HCT116 (cell line): ENCODE data around the gene EFL1. TPM values are rescaled to one million over a fixed set of nuclear protein-coding genes. Genes with fewer than 3 reads are reported as not detected.

Source experiments
- ATAC-seq: fragments of 200-7000 bp; cut with Tn5 transposase; 2 replicates; pipeline ENCODE4 v1.9.1; 2020; ENCODE audit warnings: mild to moderate bottlenecking, moderate library complexity
- BruUV-seq: library from RNA; stranded (reverse); fragments of 400-500 nt; replicated peaks from 2 replicates; lab custom pipeline; 2021; lab: Mats Ljungman, UMichigan
- CTCF ChIA-PET: fragments of 300-600 bp; sonication (Branson Sonifier 250); formaldehyde crosslinking; loops from one replicate; lab custom pipeline; 2021; ENCODE audit warnings: antibody characterized with exemption; lab: Charles Lee
- POLR2A ChIA-PET: fragments of 300-600, 350-600 bp; sonication (Branson Sonifier 250); formaldehyde crosslinking; loops from one replicate; lab custom pipeline; 2021; ENCODE audit warnings: antibody characterized with exemption; lab: Charles Lee
- RAD21 ChIA-PET, 2 experiments: fragments of 300-600 bp; sonication (Branson Sonifier 250); formaldehyde crosslinking; loops; one replicate each; lab custom pipeline; 2023; ENCODE audit warnings: low total read pairs in 2 of 2; ENCODE audit not compliant: uncharacterized antibody in 2 of 2, unreplicated experiment in 2 of 2, low non-redundant PET in 1 of 2; lab: Charles Lee
- DNase-seq: peaks from one replicate; pipeline ENCODE4 v3.0.0-alpha.2; 2010; ENCODE audit warnings: low read depth, low spot score
- H2AFZ ChIP-seq: fragments of 200-600 bp; shearing (Covaris generic), sonication (generic); 2 replicates; pipeline ENCODE4 v1.6.1; 2017; ENCODE audit warnings: low read depth, mixed run types, mixed read lengths, antibody characterized with exemption, low read length; ENCODE audit not compliant: poor library complexity, severe bottlenecking
- H3K27ac ChIP-seq: 2 replicates; pipeline ENCODE4 v1.5.1; 2012; ENCODE audit warnings: low read depth, low read length
- H3K27me3 ChIP-seq: fragments of 200-600 bp; sonication (generic); 2 replicates; pipeline ENCODE4 v1.6.1; 2016; ENCODE audit warnings: mixed run types, low read length, mixed read lengths; ENCODE audit not compliant: insufficient read depth
- H3K36me3 ChIP-seq, 2 experiments: fragments of 200-500 bp in 1 of 2; fragments of 200-600 bp in 1 of 2; sonication (Bioruptor generic) in 1 of 2; sonication (generic) in 1 of 2; 2 replicates each; pipeline versions ENCODE4 v1.5.1 to v1.6.1; 2014 to 2016; ENCODE audit warnings: low read length in 2 of 2, inconsistent platforms in 1 of 2, mixed read lengths in 1 of 2, mixed run types in 1 of 2; ENCODE audit not compliant: insufficient read depth in 2 of 2, control insufficient read depth in 1 of 2
- H3K4me1 ChIP-seq, 2 experiments: fragments of 200-600 bp in 1 of 2; sonication (generic) in 1 of 2; 2 replicates each; pipeline versions ENCODE4 v1.5.1 to v1.6.1; 2012 to 2017; ENCODE audit warnings: low read length in 2 of 2, inconsistent platforms in 1 of 2, mild to moderate bottlenecking in 1 of 2, mixed read lengths in 1 of 2, mixed run types in 1 of 2, moderate library complexity in 1 of 2; ENCODE audit not compliant: insufficient read depth in 2 of 2, control insufficient read depth in 1 of 2
- H3K4me2 ChIP-seq: fragments of 200-600 bp; sonication (generic); 2 replicates; pipeline ENCODE4 v1.6.1; 2017; ENCODE audit warnings: mixed run types, low read length, mixed read lengths
- H3K4me3 ChIP-seq, 2 experiments: fragments of 200-600 bp in 1 of 2; sonication (generic) in 1 of 2; replicated peaks in 1 of 2; 2 replicates each; pipeline ENCODE4 v1.5.1; 2011 to 2016; ENCODE audit warnings: low read length in 2 of 2, control low read depth in 1 of 2, low read depth in 1 of 2, mild to moderate bottlenecking in 1 of 2, mixed read lengths in 1 of 2, mixed run types in 1 of 2
- H3K79me2 ChIP-seq: fragments of 200-600 bp; sonication (generic); 2 replicates; pipeline ENCODE4 v1.6.1; 2017; ENCODE audit warnings: mild to moderate bottlenecking, mixed run types, low read length, moderate library complexity, mixed read lengths; ENCODE audit not compliant: insufficient read depth
- H3K9ac ChIP-seq: fragments of 200-600 bp; sonication (generic); 2 replicates; pipeline ENCODE4 v1.6.1; 2016; ENCODE audit warnings: low read length, mixed read lengths
- H3K9me2 ChIP-seq: fragments of 200-600 bp; sonication (generic), shearing (Covaris generic); 2 replicates; pipeline ENCODE4 v1.6.1; 2017; ENCODE audit warnings: mixed run types, mild to moderate bottlenecking, moderate library complexity; ENCODE audit not compliant: insufficient read depth
- H3K9me3 ChIP-seq, 2 experiments: fragments of 200-500 bp in 1 of 2; fragments of 200-600 bp in 1 of 2; sonication (Bioruptor generic) in 1 of 2; sonication (generic) in 1 of 2; 2 replicates each; pipeline ENCODE4 v1.6.1; 2014 to 2017; ENCODE audit warnings: low read length in 2 of 2, mixed read lengths in 2 of 2, inconsistent platforms in 1 of 2, low read depth in 1 of 2, mild to moderate bottlenecking in 1 of 2, mixed run types in 1 of 2, moderate library complexity in 1 of 2; ENCODE audit not compliant: control insufficient read depth in 1 of 2, insufficient read depth in 1 of 2
- H4K20me1 ChIP-seq: fragments of 200-600 bp; sonication (generic), shearing (Covaris generic); 2 replicates; pipeline ENCODE4 v1.6.1; 2017; ENCODE audit warnings: mixed run types, mild to moderate bottlenecking, moderate library complexity; ENCODE audit not compliant: insufficient read depth
- EGR1 ChIP-seq: IDR thresholded peaks from 2 replicates; pipeline ENCODE4 v1.6.1; 2012; ENCODE audit warnings: low read depth
- EZH2 ChIP-seq: fragments of 200-600 bp; sonication (generic); IDR thresholded peaks from 2 replicates; pipeline ENCODE4 v1.6.1; 2017; ENCODE audit warnings: antibody characterized with exemption, mixed run types
- EZH2phosphoT487 ChIP-seq: fragments of 200-600 bp; IDR thresholded peaks from 2 replicates; pipeline ENCODE4 v1.6.1; 2018; ENCODE audit warnings: antibody characterized with exemption, borderline replicate concordance
- JUND ChIP-seq: IDR thresholded peaks from 2 replicates; pipeline ENCODE4 v1.6.1; 2012
- POLR2A ChIP-seq: IDR thresholded peaks from 2 replicates; pipeline ENCODE4 v1.7.0; 2011; ENCODE audit warnings: borderline replicate concordance; ENCODE audit not compliant: insufficient read depth, insufficient read length; ENCODE audit errors: extremely low read depth
- POLR2AphosphoS5 ChIP-seq: IDR thresholded peaks from 2 replicates; pipeline ENCODE4 v1.6.1; 2011; ENCODE audit warnings: mild to moderate bottlenecking, low read depth, low read length, moderate library complexity
- RAD21 ChIP-seq: IDR thresholded peaks from 2 replicates; pipeline ENCODE4 v1.6.1; 2012; ENCODE audit warnings: low read depth, mild to moderate bottlenecking
- SIN3A ChIP-seq: IDR thresholded peaks from 2 replicates; pipeline ENCODE4 v1.6.1; 2012; ENCODE audit warnings: low read depth
- SP1 ChIP-seq: IDR thresholded peaks from 2 replicates; pipeline ENCODE4 v1.6.1; 2012; ENCODE audit warnings: low read depth
- ZFX ChIP-seq: fragments of 450-650 bp; IDR thresholded peaks from 2 replicates; pipeline ENCODE4 v1.6.1; 2017
- ZNF274 ChIP-seq: fragments of 200-500 bp; sonication (Bioruptor generic); IDR thresholded peaks from 2 replicates; pipeline ENCODE4 v1.6.1; 2014; ENCODE audit warnings: mild to moderate bottlenecking, low read depth, low read length, inconsistent platforms
- intact Hi-C: fragments of 100-400 bp; cut with micrococcal nuclease; formaldehyde crosslinking; loops from 2 replicates; pipeline ENCODE4 v1.10.0; 2022
- total RNA-seq: library from RNA; stranded (reverse); gene quantifications from one replicate; pipeline ENCODE4 v1.2.1, GENCODE V29; 2021; ENCODE audit not compliant: unreplicated experiment
- TF ChIP-seq, protein P1 (sequence below): IDR thresholded peaks from 2 replicates; pipeline ENCODE4 v1.6.1; 2012; ENCODE audit warnings: low read depth
- TF ChIP-seq, protein P2 (sequence below): IDR thresholded peaks from 2 replicates; pipeline ENCODE4 v1.6.1; 2012
- TF ChIP-seq, protein P3 (sequence below), 3 experiments: fragments of 200-600 bp in 1 of 3; sonication (generic) in 1 of 3; IDR thresholded peaks in 2 of 3; conservative IDR thresholded peaks in 1 of 3; 2 replicates each; pipeline ENCODE4 v1.5.1; 2012 to 2017; ENCODE audit warnings: low read depth in 2 of 3, low read length in 2 of 3, antibody characterized with exemption in 1 of 3, borderline replicate concordance in 1 of 3, control low read depth in 1 of 3, mild to moderate bottlenecking in 1 of 3, mixed read lengths in 1 of 3, mixed run types in 1 of 3, moderate library complexity in 1 of 3; ENCODE audit not compliant: insufficient read depth in 1 of 3

EFL1 gene
- total RNA-seq, 1 experiment from 2014 or later: 12.7 TPM

DNA sequence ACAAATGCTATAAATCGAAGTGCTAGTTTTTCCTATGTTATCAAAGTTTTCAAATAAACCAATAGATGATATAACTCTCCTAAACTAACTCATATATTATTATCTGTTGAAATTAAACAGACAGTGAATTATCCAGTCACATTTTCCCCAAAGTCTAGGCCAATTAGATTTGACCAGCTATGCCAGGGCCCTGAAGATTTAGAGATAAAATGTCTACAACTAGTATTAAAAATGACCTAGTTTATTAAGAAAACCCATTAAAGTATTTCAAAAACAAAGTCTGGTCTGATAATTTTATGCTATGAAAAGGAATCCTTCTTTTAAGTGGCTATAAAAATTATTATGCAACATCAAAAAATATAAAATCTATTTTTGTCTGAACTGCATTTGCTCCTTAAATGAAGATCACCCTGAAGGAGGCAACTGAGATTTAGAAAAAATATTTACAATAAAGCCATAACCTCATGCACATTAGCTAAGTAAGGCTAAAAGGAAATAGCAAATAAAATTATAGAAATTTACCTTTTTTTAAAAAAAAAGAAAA is 133.3 kb downstream of the EFL1 start:
- Histone ChIP-seq H3K9me2 (no peaks in the 10 kb centered on the region), H3K4me2 (no peak overlapping the region), H3K27me3 (no peaks in the 10 kb centered on the region), H3K4me3 (no peak overlapping the region), H4K20me1 (no peaks in the 10 kb centered on the region), H3K9ac (no peak overlapping the region), H3K79me2 (no peaks in the 10 kb centered on the region), H3K36me3 (no peaks in the 10 kb centered on the region; a peak in 1 of 4 replicates), H3K9me3 (no peaks in the 10 kb centered on the region)
- DNase-seq: no peak
- BruUV-seq: no TSS peak
- CTCF ChIA-PET: interaction anchor here (1.1 kb wide), 1 partner anchor 21 kb away, joined by 3 read pairs; no protein-coding TSS in a partner anchor
- no peak for TF ChIP-seq JUND
- TF ChIP-seq EZH2: no peak
- TF ChIP-seq, protein P1, sequence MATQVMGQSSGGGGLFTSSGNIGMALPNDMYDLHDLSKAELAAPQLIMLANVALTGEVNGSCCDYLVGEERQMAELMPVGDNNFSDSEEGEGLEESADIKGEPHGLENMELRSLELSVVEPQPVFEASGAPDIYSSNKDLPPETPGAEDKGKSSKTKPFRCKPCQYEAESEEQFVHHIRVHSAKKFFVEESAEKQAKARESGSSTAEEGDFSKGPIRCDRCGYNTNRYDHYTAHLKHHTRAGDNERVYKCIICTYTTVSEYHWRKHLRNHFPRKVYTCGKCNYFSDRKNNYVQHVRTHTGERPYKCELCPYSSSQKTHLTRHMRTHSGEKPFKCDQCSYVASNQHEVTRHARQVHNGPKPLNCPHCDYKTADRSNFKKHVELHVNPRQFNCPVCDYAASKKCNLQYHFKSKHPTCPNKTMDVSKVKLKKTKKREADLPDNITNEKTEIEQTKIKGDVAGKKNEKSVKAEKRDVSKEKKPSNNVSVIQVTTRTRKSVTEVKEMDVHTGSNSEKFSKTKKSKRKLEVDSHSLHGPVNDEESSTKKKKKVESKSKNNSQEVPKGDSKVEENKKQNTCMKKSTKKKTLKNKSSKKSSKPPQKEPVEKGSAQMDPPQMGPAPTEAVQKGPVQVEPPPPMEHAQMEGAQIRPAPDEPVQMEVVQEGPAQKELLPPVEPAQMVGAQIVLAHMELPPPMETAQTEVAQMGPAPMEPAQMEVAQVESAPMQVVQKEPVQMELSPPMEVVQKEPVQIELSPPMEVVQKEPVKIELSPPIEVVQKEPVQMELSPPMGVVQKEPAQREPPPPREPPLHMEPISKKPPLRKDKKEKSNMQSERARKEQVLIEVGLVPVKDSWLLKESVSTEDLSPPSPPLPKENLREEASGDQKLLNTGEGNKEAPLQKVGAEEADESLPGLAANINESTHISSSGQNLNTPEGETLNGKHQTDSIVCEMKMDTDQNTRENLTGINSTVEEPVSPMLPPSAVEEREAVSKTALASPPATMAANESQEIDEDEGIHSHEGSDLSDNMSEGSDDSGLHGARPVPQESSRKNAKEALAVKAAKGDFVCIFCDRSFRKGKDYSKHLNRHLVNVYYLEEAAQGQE: no peak
- TF ChIP-seq SIN3A: no peak
- TF ChIP-seq SP1: no peak
- TF ChIP-seq, protein P2, sequence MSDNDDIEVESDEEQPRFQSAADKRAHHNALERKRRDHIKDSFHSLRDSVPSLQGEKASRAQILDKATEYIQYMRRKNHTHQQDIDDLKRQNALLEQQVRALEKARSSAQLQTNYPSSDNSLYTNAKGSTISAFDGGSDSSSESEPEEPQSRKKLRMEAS: no peak
- no peak for TF ChIP-seq ZFX
- no peak for TF ChIP-seq EZH2phosphoT487
- no peak for TF ChIP-seq ZNF274
- no peak for TF ChIP-seq POLR2AphosphoS5
- TF ChIP-seq POLR2A: no peak
- no peak for TF ChIP-seq RAD21
- TF ChIP-seq, protein P3, sequence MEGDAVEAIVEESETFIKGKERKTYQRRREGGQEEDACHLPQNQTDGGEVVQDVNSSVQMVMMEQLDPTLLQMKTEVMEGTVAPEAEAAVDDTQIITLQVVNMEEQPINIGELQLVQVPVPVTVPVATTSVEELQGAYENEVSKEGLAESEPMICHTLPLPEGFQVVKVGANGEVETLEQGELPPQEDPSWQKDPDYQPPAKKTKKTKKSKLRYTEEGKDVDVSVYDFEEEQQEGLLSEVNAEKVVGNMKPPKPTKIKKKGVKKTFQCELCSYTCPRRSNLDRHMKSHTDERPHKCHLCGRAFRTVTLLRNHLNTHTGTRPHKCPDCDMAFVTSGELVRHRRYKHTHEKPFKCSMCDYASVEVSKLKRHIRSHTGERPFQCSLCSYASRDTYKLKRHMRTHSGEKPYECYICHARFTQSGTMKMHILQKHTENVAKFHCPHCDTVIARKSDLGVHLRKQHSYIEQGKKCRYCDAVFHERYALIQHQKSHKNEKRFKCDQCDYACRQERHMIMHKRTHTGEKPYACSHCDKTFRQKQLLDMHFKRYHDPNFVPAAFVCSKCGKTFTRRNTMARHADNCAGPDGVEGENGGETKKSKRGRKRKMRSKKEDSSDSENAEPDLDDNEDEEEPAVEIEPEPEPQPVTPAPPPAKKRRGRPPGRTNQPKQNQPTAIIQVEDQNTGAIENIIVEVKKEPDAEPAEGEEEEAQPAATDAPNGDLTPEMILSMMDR (IDR thresholded peaks at IDR 0.05 in 2 of 3, conservative IDR thresholded peaks at IDR 0.05 in 1 of 3; ENCODE audit: borderline replicate concordance in 1 of 3, insufficient read depth in 1 of 3, low read depth in 2 of 3, low read length in 2 of 3): no peak
- TF ChIP-seq EGR1: no peak
- TF ChIP-seq, all 23 proteins: peak for 0
- no peak for ATAC-seq
- Histone ChIP-seq H3K27ac (no peak overlapping the region), H2AFZ (no peak overlapping the region), H3K4me1 (peaks cover 0 to 14% of the 10 kb centered on the region in 2 experiments; a peak in 2 of 4 replicates)
- intact Hi-C loops: no loop called here
- RAD21 ChIA-PET: no interaction called here
- POLR2A ChIA-PET: no interaction called here
